Neural cell (in vitro differentiated cells): ENCODE results near the gene SERTAD2.

ENCODE experiments used
- EZH2 ChIP-seq: fragments of 200-600, 300-800 bp; shearing (Covaris generic), sonication (generic); IDR thresholded peaks from 2 replicates; pipeline ENCODE4 v1.6.1; 2014; ENCODE audit warnings: antibody characterized with exemption, low read length, borderline replicate concordance, mild to moderate bottlenecking; ENCODE audit not compliant: insufficient read depth, poor library complexity, severe bottlenecking
- SMC3 ChIP-seq: fragments of 450-650 bp; conservative IDR thresholded peaks from 2 replicates; pipeline ENCODE4 v1.6.1; 2014; ENCODE audit warnings: antibody characterized with exemption, mild to moderate bottlenecking, moderate library complexity; ENCODE audit not compliant: poor library complexity
- TF ChIP-seq, protein P1 (sequence below): fragments of 450-650 bp; IDR thresholded peaks from 2 replicates; pipeline ENCODE4 v1.5.1; 2014; ENCODE audit warnings: antibody characterized with exemption, mild to moderate bottlenecking, moderate library complexity; ENCODE audit not compliant: poor library complexity, severe bottlenecking

DNA sequence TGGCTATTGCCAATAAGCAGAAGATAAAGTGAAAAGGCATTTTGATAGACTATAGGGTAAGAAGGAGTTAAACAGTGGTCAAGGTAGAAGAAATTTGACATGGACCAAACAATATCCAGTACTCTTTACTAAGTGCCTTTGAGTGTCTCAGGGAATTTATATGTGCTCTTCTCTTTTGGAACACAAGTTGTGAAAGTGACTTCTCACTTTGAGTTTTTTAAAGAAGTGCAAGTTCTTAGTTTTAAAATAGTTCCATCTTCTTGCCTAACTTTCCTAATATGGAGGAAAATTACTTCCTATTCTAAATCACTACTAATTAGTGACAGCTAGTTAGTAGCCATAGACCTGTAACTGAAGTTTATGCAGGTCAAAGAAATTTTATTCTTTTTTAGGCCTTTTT is 66.2 kb downstream of the SERTAD2 start:
- TF ChIP-seq, protein P1, sequence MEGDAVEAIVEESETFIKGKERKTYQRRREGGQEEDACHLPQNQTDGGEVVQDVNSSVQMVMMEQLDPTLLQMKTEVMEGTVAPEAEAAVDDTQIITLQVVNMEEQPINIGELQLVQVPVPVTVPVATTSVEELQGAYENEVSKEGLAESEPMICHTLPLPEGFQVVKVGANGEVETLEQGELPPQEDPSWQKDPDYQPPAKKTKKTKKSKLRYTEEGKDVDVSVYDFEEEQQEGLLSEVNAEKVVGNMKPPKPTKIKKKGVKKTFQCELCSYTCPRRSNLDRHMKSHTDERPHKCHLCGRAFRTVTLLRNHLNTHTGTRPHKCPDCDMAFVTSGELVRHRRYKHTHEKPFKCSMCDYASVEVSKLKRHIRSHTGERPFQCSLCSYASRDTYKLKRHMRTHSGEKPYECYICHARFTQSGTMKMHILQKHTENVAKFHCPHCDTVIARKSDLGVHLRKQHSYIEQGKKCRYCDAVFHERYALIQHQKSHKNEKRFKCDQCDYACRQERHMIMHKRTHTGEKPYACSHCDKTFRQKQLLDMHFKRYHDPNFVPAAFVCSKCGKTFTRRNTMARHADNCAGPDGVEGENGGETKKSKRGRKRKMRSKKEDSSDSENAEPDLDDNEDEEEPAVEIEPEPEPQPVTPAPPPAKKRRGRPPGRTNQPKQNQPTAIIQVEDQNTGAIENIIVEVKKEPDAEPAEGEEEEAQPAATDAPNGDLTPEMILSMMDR: no peak
- TF ChIP-seq SMC3 (no peak), EZH2 (no peak)
